ENCODE data around the gene COL4A2.

DNA sequence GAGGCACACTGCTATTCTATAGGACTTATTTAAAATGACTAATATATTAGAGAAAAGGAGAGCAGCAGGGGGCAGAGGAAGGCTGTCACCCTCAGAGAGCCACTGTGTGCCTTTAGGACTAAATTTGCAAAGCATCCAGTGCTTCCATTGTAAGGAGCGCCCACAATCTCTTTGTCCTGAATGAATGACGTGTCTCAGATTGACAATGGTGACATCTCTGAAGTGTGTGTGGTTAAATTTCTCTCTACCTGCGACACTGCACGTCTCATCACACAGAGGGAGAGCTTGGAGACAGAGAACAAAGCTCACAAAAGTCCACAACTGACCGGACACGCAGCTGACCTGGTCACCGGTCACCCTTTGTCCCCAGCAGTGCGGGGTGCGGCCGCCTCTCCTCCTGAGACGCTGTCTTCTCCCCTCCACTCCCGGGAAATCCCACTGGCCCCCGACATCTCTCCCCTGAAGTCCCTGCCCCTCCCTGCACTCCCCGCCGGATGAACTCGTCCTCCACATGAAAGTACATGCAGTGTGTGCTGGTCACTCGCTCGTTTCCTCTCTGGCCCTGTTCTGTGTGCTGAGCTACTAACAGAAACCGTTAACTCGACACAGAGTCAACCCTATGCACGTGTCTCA, 147.3 kb downstream of the COL4A2 start:
- TF ChIP-seq, protein P1, sequence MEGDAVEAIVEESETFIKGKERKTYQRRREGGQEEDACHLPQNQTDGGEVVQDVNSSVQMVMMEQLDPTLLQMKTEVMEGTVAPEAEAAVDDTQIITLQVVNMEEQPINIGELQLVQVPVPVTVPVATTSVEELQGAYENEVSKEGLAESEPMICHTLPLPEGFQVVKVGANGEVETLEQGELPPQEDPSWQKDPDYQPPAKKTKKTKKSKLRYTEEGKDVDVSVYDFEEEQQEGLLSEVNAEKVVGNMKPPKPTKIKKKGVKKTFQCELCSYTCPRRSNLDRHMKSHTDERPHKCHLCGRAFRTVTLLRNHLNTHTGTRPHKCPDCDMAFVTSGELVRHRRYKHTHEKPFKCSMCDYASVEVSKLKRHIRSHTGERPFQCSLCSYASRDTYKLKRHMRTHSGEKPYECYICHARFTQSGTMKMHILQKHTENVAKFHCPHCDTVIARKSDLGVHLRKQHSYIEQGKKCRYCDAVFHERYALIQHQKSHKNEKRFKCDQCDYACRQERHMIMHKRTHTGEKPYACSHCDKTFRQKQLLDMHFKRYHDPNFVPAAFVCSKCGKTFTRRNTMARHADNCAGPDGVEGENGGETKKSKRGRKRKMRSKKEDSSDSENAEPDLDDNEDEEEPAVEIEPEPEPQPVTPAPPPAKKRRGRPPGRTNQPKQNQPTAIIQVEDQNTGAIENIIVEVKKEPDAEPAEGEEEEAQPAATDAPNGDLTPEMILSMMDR (IDR thresholded peaks at IDR 0.05), result no peak
- TF ChIP-seq POLR2A (IDR thresholded peaks at IDR 0.05), result no peak

All from suprapubic skin (tissue), 3 donors.